HCT116 (cell line): ENCODE measurements around the gene KIRREL3. TPM values are rescaled to one million over a fixed set of nuclear protein-coding genes. Genes with fewer than 3 reads are reported as not detected.

Experiments used
- ATAC-seq: fragments of 200-7000 bp; cut with Tn5 transposase; 2 replicates; pipeline ENCODE4 v1.9.1; 2020; ENCODE audit warnings: mild to moderate bottlenecking, moderate library complexity
- BruUV-seq: library from RNA; stranded (reverse); fragments of 400-500 nt; replicated peaks from 2 replicates; lab custom pipeline; 2021; lab: Mats Ljungman, UMichigan
- CTCF ChIA-PET: fragments of 300-600 bp; sonication (Branson Sonifier 250); formaldehyde crosslinking; loops from one replicate; lab custom pipeline; 2021; ENCODE audit warnings: antibody characterized with exemption; lab: Charles Lee
- POLR2A ChIA-PET: fragments of 300-600, 350-600 bp; sonication (Branson Sonifier 250); formaldehyde crosslinking; loops from one replicate; lab custom pipeline; 2021; ENCODE audit warnings: antibody characterized with exemption; lab: Charles Lee
- RAD21 ChIA-PET, 2 experiments: fragments of 300-600 bp; sonication (Branson Sonifier 250); formaldehyde crosslinking; loops; one replicate each; lab custom pipeline; 2023; ENCODE audit warnings: low total read pairs in 2 of 2; ENCODE audit not compliant: uncharacterized antibody in 2 of 2, unreplicated experiment in 2 of 2, low non-redundant PET in 1 of 2; lab: Charles Lee
- DNase-seq: peaks from one replicate; pipeline ENCODE4 v3.0.0-alpha.2; 2010; ENCODE audit warnings: low read depth, low spot score
- H2AFZ ChIP-seq: fragments of 200-600 bp; shearing (Covaris generic), sonication (generic); 2 replicates; pipeline ENCODE4 v1.6.1; 2017; ENCODE audit warnings: low read depth, mixed run types, mixed read lengths, antibody characterized with exemption, low read length; ENCODE audit not compliant: poor library complexity, severe bottlenecking
- H3K27ac ChIP-seq: 2 replicates; pipeline ENCODE4 v1.5.1; 2012; ENCODE audit warnings: low read depth, low read length
- H3K27me3 ChIP-seq: fragments of 200-600 bp; sonication (generic); 2 replicates; pipeline ENCODE4 v1.6.1; 2016; ENCODE audit warnings: mixed run types, low read length, mixed read lengths; ENCODE audit not compliant: insufficient read depth
- H3K36me3 ChIP-seq, 2 experiments: fragments of 200-500 bp in 1 of 2; fragments of 200-600 bp in 1 of 2; sonication (Bioruptor generic) in 1 of 2; sonication (generic) in 1 of 2; 2 replicates each; pipeline versions ENCODE4 v1.5.1 to v1.6.1; 2014 to 2016; ENCODE audit warnings: low read length in 2 of 2, inconsistent platforms in 1 of 2, mixed read lengths in 1 of 2, mixed run types in 1 of 2; ENCODE audit not compliant: insufficient read depth in 2 of 2, control insufficient read depth in 1 of 2
- H3K4me1 ChIP-seq, 2 experiments: fragments of 200-600 bp in 1 of 2; sonication (generic) in 1 of 2; 2 replicates each; pipeline versions ENCODE4 v1.5.1 to v1.6.1; 2012 to 2017; ENCODE audit warnings: low read length in 2 of 2, inconsistent platforms in 1 of 2, mild to moderate bottlenecking in 1 of 2, mixed read lengths in 1 of 2, mixed run types in 1 of 2, moderate library complexity in 1 of 2; ENCODE audit not compliant: insufficient read depth in 2 of 2, control insufficient read depth in 1 of 2
- H3K4me2 ChIP-seq: fragments of 200-600 bp; sonication (generic); 2 replicates; pipeline ENCODE4 v1.6.1; 2017; ENCODE audit warnings: mixed run types, low read length, mixed read lengths
- H3K4me3 ChIP-seq, 2 experiments: fragments of 200-600 bp in 1 of 2; sonication (generic) in 1 of 2; replicated peaks in 1 of 2; 2 replicates each; pipeline ENCODE4 v1.5.1; 2011 to 2016; ENCODE audit warnings: low read length in 2 of 2, control low read depth in 1 of 2, low read depth in 1 of 2, mild to moderate bottlenecking in 1 of 2, mixed read lengths in 1 of 2, mixed run types in 1 of 2
- H3K79me2 ChIP-seq: fragments of 200-600 bp; sonication (generic); 2 replicates; pipeline ENCODE4 v1.6.1; 2017; ENCODE audit warnings: mild to moderate bottlenecking, mixed run types, low read length, moderate library complexity, mixed read lengths; ENCODE audit not compliant: insufficient read depth
- H3K9ac ChIP-seq: fragments of 200-600 bp; sonication (generic); 2 replicates; pipeline ENCODE4 v1.6.1; 2016; ENCODE audit warnings: low read length, mixed read lengths
- H3K9me2 ChIP-seq: fragments of 200-600 bp; sonication (generic), shearing (Covaris generic); 2 replicates; pipeline ENCODE4 v1.6.1; 2017; ENCODE audit warnings: mixed run types, mild to moderate bottlenecking, moderate library complexity; ENCODE audit not compliant: insufficient read depth
- H3K9me3 ChIP-seq, 2 experiments: fragments of 200-500 bp in 1 of 2; fragments of 200-600 bp in 1 of 2; sonication (Bioruptor generic) in 1 of 2; sonication (generic) in 1 of 2; 2 replicates each; pipeline ENCODE4 v1.6.1; 2014 to 2017; ENCODE audit warnings: low read length in 2 of 2, mixed read lengths in 2 of 2, inconsistent platforms in 1 of 2, low read depth in 1 of 2, mild to moderate bottlenecking in 1 of 2, mixed run types in 1 of 2, moderate library complexity in 1 of 2; ENCODE audit not compliant: control insufficient read depth in 1 of 2, insufficient read depth in 1 of 2
- H4K20me1 ChIP-seq: fragments of 200-600 bp; sonication (generic), shearing (Covaris generic); 2 replicates; pipeline ENCODE4 v1.6.1; 2017; ENCODE audit warnings: mixed run types, mild to moderate bottlenecking, moderate library complexity; ENCODE audit not compliant: insufficient read depth
- CBX3 ChIP-seq: IDR thresholded peaks from 2 replicates; pipeline ENCODE4 v1.6.1; 2012; ENCODE audit warnings: low read depth
- CEBPB ChIP-seq: IDR thresholded peaks from 2 replicates; pipeline ENCODE4 v1.6.1; 2012; ENCODE audit warnings: low read depth
- EGR1 ChIP-seq: IDR thresholded peaks from 2 replicates; pipeline ENCODE4 v1.6.1; 2012; ENCODE audit warnings: low read depth
- ELF1 ChIP-seq: IDR thresholded peaks from 2 replicates; pipeline ENCODE4 v1.6.1; 2012; ENCODE audit warnings: low read depth, borderline replicate concordance
- EZH2 ChIP-seq: fragments of 200-600 bp; sonication (generic); IDR thresholded peaks from 2 replicates; pipeline ENCODE4 v1.6.1; 2017; ENCODE audit warnings: antibody characterized with exemption, mixed run types
- POLR2AphosphoS5 ChIP-seq: IDR thresholded peaks from 2 replicates; pipeline ENCODE4 v1.6.1; 2011; ENCODE audit warnings: mild to moderate bottlenecking, low read depth, low read length, moderate library complexity
- RAD21 ChIP-seq: IDR thresholded peaks from 2 replicates; pipeline ENCODE4 v1.6.1; 2012; ENCODE audit warnings: low read depth, mild to moderate bottlenecking
- SP1 ChIP-seq: IDR thresholded peaks from 2 replicates; pipeline ENCODE4 v1.6.1; 2012; ENCODE audit warnings: low read depth
- SRF ChIP-seq: IDR thresholded peaks from 2 replicates; pipeline ENCODE4 v1.6.1; 2012; ENCODE audit warnings: low read depth
- YY1 ChIP-seq: IDR thresholded peaks from 2 replicates; pipeline ENCODE4 v1.6.1; 2011; ENCODE audit warnings: low read length, low read depth, moderate library complexity, mild to moderate bottlenecking; ENCODE audit not compliant: insufficient replicate concordance; ENCODE audit errors: extremely low read depth
- ZFX ChIP-seq: fragments of 450-650 bp; IDR thresholded peaks from 2 replicates; pipeline ENCODE4 v1.6.1; 2017
- ZNF274 ChIP-seq: fragments of 200-500 bp; sonication (Bioruptor generic); IDR thresholded peaks from 2 replicates; pipeline ENCODE4 v1.6.1; 2014; ENCODE audit warnings: mild to moderate bottlenecking, low read depth, low read length, inconsistent platforms
- intact Hi-C: fragments of 100-400 bp; cut with micrococcal nuclease; formaldehyde crosslinking; loops from 2 replicates; pipeline ENCODE4 v1.10.0; 2022
- total RNA-seq: library from RNA; stranded (reverse); gene quantifications from one replicate; pipeline ENCODE4 v1.2.1, GENCODE V29; 2021; ENCODE audit not compliant: unreplicated experiment
- TF ChIP-seq, protein P1 (sequence below): IDR thresholded peaks from 2 replicates; pipeline ENCODE4 v1.6.1; 2012; ENCODE audit warnings: low read depth

Gene KIRREL3
- total RNA-seq, 1 experiment from 2014 or later, result not detected

DNA sequence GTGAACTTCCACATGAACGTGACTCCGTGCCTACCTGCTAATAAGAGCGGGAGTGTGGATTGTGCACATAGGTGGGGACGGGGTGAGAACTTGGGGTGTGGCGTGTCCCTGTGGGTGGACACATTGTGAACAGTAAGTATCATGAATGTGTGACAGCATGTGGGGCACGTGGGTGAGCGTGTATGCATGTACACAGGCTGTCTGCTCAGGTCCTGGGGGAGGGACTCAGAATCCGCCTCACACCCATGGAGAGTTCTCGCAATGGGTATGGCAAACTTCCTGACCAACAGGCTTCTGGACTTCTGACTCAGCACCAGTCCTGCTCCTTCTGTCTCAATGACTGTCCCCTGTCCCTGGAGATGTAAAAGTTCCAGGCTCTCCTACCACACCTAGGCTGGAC is 422.1 kb downstream of the KIRREL3 start:
- H3K27ac ChIP-seq, result no peak overlapping the region
- H3K9me3 ChIP-seq, result no peaks in the 10 kb centered on the region
- H3K79me2 ChIP-seq, result no peaks in the 10 kb centered on the region
- H3K9me2 ChIP-seq, result no peaks in the 10 kb centered on the region
- no peak for TF ChIP-seq SRF
- no peak for TF ChIP-seq EZH2
- no peak for TF ChIP-seq EGR1
- no peak for TF ChIP-seq RAD21
- TF ChIP-seq ZFX, result no peak
- no peak for TF ChIP-seq POLR2AphosphoS5
- TF ChIP-seq SP1, result no peak
- TF ChIP-seq ELF1, result no peak
- TF ChIP-seq CBX3, result no peak
- TF ChIP-seq YY1, result no peak
- TF ChIP-seq CEBPB, result no peak
- TF ChIP-seq ZNF274, result no peak
- TF ChIP-seq, protein P1, sequence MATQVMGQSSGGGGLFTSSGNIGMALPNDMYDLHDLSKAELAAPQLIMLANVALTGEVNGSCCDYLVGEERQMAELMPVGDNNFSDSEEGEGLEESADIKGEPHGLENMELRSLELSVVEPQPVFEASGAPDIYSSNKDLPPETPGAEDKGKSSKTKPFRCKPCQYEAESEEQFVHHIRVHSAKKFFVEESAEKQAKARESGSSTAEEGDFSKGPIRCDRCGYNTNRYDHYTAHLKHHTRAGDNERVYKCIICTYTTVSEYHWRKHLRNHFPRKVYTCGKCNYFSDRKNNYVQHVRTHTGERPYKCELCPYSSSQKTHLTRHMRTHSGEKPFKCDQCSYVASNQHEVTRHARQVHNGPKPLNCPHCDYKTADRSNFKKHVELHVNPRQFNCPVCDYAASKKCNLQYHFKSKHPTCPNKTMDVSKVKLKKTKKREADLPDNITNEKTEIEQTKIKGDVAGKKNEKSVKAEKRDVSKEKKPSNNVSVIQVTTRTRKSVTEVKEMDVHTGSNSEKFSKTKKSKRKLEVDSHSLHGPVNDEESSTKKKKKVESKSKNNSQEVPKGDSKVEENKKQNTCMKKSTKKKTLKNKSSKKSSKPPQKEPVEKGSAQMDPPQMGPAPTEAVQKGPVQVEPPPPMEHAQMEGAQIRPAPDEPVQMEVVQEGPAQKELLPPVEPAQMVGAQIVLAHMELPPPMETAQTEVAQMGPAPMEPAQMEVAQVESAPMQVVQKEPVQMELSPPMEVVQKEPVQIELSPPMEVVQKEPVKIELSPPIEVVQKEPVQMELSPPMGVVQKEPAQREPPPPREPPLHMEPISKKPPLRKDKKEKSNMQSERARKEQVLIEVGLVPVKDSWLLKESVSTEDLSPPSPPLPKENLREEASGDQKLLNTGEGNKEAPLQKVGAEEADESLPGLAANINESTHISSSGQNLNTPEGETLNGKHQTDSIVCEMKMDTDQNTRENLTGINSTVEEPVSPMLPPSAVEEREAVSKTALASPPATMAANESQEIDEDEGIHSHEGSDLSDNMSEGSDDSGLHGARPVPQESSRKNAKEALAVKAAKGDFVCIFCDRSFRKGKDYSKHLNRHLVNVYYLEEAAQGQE, result no peak
- TF ChIP-seq, all 23 proteins: peak for 0
- ATAC-seq (no peak), DNase-seq (no peak)
- Histone ChIP-seq H4K20me1 (no peaks in the 10 kb centered on the region), H3K27me3 (peaks cover 32% of the 10 kb centered on the region), H3K9ac (no peak overlapping the region), H3K4me3 (no peak overlapping the region), H3K36me3 (no peaks in the 10 kb centered on the region), H2AFZ (no peak overlapping the region), H3K4me2 (no peak overlapping the region), H3K4me1 (no peaks in the 10 kb centered on the region)
- ChIA-PET CTCF (no interaction called here), POLR2A (no interaction called here), RAD21 (no interaction called here)
- no TSS peak for BruUV-seq
- intact Hi-C loops, result no loop called here
